Renal pelvis (tissue), 12 donors: Measurements from ENCODE around the gene FARP1. TPM values are rescaled to one million over a fixed set of nuclear protein-coding genes. Genes with fewer than 3 reads are reported as not detected.
A peak's percentile ranks its signal among the peaks of the same experiment; 100 is the strongest.

Experiments used
- DNase-seq: peaks from one replicate; pipeline ENCODE4 v3.0.0-alpha.2; 2013
- long read RNA-seq, 16 experiments: transcript quantifications; one replicate each; lab custom pipeline, GENCODE V29; 2026
- polyA plus RNA-seq, 3 donors: library from polyadenylated mRNA; unstranded; fragments of 120-200 nt; gene quantifications; one replicate each; pipeline ENCODE4 v1.2.1, GENCODE V29; 2013; ENCODE audit not compliant: insufficient read length in 3 of 3

Gene FARP1
- polyA plus RNA-seq, result 100 to 1,000 TPM; 249 to 303 (median 268) TPM
- long read RNA-seq, donor 1, full-length matches to known transcripts, result 14 of 26 reads
- long read RNA-seq, donor 1, partial matches to known transcripts, result 12 of 26 reads
- long read RNA-seq, donor 1, other reads (novel, unspliced or antisense), result 0 of 26 reads
- long read RNA-seq, donor 2, full-length matches to known transcripts, result 17 of 41 reads
- long read RNA-seq, donor 2, partial matches to known transcripts, result 24 of 41 reads
- long read RNA-seq, donor 2, other reads (novel, unspliced or antisense), result 0 of 41 reads
- long read RNA-seq, donor 3, full-length matches to known transcripts, result 11 of 138 reads
- long read RNA-seq, donor 3, partial matches to known transcripts, result 96 of 138 reads
- long read RNA-seq, donor 3, other reads (novel, unspliced or antisense), result 31 of 138 reads
- long read RNA-seq, donor 4, full-length matches to known transcripts, result 15 of 32 reads
- long read RNA-seq, donor 4, partial matches to known transcripts, result 17 of 32 reads
- long read RNA-seq, donor 4, other reads (novel, unspliced or antisense), result 0 of 32 reads
- long read RNA-seq, donor 5, full-length matches to known transcripts, result 7 of 22 reads
- long read RNA-seq, donor 5, partial matches to known transcripts, result 15 of 22 reads
- long read RNA-seq, donor 5, other reads (novel, unspliced or antisense), result 0 of 22 reads
- long read RNA-seq, donor 6, full-length matches to known transcripts, result 22 of 61 reads
- long read RNA-seq, donor 6, partial matches to known transcripts, result 39 of 61 reads
- long read RNA-seq, donor 6, other reads (novel, unspliced or antisense), result 0 of 61 reads
- long read RNA-seq, donor 7, full-length matches to known transcripts, result 24 of 230 reads
- long read RNA-seq, donor 7, partial matches to known transcripts, result 157 of 230 reads
- long read RNA-seq, donor 7, other reads (novel, unspliced or antisense), result 49 of 230 reads
- long read RNA-seq, donor 8, full-length matches to known transcripts, result 7 of 12 reads
- long read RNA-seq, donor 8, partial matches to known transcripts, result 5 of 12 reads
- long read RNA-seq, donor 8, other reads (novel, unspliced or antisense), result 0 of 12 reads
- long read RNA-seq, donor 9, full-length matches to known transcripts, result 14 of 52 reads
- long read RNA-seq, donor 9, partial matches to known transcripts, result 38 of 52 reads
- long read RNA-seq, donor 9, other reads (novel, unspliced or antisense), result 0 of 52 reads
- long read RNA-seq, donor 10, full-length matches to known transcripts, result 29 of 197 reads
- long read RNA-seq, donor 10, partial matches to known transcripts, result 138 of 197 reads
- long read RNA-seq, donor 10, other reads (novel, unspliced or antisense), result 30 of 197 reads
- long read RNA-seq, donor 11, full-length matches to known transcripts, result 10 of 37 reads
- long read RNA-seq, donor 11, partial matches to known transcripts, result 27 of 37 reads
- long read RNA-seq, donor 11, other reads (novel, unspliced or antisense), result 0 of 37 reads
- long read RNA-seq, donor 12, full-length matches to known transcripts, result 22 of 91 reads
- long read RNA-seq, donor 12, partial matches to known transcripts, result 69 of 91 reads
- long read RNA-seq, donor 12, other reads (novel, unspliced or antisense), result 0 of 91 reads
- long read RNA-seq, donor 13, full-length matches to known transcripts, result 7 of 32 reads
- long read RNA-seq, donor 13, partial matches to known transcripts, result 25 of 32 reads
- long read RNA-seq, donor 13, other reads (novel, unspliced or antisense), result 0 of 32 reads
- long read RNA-seq, donor 14, result 0 reads
- long read RNA-seq, donor 15, result 0 reads
- long read RNA-seq, donor 16, full-length matches to known transcripts, result 21 of 94 reads
- long read RNA-seq, donor 16, partial matches to known transcripts, result 73 of 94 reads
- long read RNA-seq, donor 16, other reads (novel, unspliced or antisense), result 0 of 94 reads

DNA sequence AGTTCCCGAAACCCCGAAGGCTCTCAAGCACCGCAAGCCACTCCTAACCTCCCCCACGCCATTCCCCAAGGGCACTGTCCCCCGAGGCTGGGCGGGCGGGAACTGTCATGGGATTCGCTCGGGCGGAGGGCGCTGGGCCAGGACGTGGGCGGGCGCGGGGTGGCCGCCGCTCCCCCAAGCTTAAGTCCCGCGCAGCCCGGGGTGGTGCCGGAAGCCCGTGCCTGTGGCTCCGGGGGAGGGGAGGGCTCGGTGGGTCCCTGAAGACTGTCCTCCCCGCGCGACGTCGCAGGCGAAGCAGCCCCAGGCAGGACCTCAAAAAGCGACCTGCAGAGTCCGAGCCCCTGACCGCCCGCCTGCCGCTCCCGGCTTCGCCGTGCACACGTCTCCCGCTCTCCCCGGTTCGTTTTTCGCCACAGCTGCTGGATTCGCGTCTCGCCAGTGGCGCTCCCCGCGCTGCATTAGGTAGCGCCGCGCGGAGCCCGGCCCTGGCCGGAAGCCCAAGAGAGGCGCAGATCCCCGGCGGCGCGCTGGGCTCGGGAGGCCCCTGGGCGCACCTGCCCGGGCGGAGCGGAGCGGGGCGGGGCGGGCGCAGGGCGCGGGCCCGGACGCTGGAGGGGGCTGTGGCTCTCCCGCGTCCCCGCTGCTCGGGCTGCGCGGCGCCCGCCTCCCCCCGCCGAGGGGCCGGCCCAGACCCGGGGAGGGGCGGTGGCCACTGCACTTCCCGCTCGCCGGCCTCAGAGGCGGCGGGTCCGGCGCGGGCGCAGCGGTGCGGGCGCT, at the start of gene FARP1:
Gene FARP1 (plus strand): TSS at position 715 of the 777 bp plus-strand sequence. CDS start 70,149 bp downstream, outside the sequence.
- DNase-seq, result peak; percentile 77

GRCh38 chr13:98094678-98095266, 48.1 kb upstream of the FARP1 start:
- DNase-seq, result no peak

GRCh38 chr13:98096059-98096458, 46.8 kb upstream of the FARP1 start:
- no peak for DNase-seq

DNA sequence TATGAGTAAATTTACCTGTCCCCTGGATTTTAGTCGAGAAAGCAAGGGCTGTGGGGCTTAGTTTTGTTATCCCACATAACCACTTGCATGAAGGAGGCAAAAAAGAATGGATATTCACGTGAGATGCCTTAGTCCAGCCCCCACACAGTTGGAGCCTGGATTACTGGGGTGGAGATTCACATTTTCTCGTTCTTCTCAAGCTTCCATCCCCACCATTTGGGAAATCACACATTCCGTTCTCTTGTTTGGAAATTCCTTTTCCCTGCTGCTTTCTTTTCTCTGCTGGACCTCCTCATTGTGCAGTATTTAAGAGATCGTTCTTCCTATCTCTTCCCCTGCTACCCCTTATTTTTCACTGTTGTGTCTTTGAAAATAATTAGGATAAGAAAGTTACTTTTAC, 45.1 kb upstream of the FARP1 start:
- DNase-seq, result no peak

DNA sequence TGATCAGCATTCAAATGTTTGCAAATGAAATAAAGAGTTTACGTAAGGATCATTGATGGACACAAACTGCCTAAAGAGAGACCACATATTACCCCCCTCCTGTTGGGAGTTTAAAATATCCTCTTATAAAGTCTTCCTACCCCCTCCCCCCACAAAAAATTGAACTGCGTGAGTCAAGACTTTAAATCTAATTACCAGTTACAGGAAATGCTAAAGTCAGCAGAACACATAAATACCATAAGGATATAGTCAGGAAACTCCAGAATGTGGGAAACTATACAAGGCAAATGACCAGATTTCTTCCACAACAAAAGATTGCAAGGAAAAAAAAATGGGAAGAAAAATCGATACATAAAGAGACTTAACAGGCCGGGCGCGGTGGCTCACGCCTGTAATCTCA, 44.4 kb upstream of the FARP1 start:
- DNase-seq, result peak; percentile 65

GRCh38 chr13:98099627-98100026, 43.3 kb upstream of the FARP1 start:
- DNase-seq, result no peak

GRCh38 chr13:98100481-98100880, 42.4 kb upstream of the FARP1 start:
- no peak for DNase-seq

- no peak for DNase-seq
These were observed 39.4 kb upstream of the FARP1 start for GRCh38 chr13:98103531-98103930.

DNA sequence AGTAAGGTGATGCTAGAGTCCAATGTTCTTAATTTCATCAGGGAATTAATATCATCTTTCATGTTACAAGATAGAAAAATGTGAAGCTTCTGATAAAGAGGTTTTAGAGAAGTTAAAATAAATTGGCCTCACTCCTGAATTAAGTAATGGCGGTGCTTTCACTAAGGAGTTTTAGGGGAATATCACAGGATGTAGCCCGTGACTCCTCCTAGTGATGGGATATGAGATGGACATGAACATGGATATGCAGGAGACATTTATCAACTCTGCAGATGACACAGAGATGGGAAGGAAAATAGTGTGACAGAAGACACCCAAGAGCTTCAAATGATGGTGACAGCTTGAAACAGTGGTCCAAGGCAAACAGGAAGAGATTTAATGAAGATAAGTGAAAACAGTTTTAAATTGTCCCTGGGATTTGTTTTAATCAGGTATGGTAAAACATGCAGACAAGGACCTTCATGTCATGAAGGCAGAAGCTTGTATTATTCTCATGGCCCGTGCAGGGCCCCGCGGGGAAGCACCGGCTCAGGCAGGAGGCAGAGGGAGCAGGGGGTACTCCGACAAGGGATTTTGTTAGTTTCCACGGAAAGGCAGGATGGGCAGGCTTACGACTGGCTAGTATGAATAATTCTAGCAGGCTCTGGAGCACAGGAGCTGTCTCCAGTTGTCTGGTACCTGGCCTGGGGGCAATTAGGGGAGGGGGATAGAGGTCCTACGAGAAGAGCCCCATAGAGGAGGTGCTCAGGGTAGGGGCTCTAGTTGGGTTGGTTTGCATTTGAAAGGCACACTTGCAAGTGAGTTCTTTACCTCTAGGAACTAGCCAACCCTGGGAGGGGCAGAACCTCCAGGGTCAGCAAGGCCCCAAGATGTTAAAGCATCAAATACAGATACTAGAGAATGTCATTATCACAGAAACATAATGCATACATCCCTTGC, 38.7 kb upstream of the FARP1 start:
- no peak for DNase-seq

- DNase-seq, result no peak
These were observed 37.0 kb upstream of the FARP1 start for GRCh38 chr13:98105929-98106336.

GRCh38 chr13:98108341-98108740, 34.6 kb upstream of the FARP1 start:
- DNase-seq, result no peak

GRCh38 chr13:98109226-98109853, 33.6 kb upstream of the FARP1 start:
- DNase-seq, result no peak

- no peak for DNase-seq
These were observed 32.1 kb upstream of the FARP1 start for GRCh38 chr13:98110749-98111148.

DNA sequence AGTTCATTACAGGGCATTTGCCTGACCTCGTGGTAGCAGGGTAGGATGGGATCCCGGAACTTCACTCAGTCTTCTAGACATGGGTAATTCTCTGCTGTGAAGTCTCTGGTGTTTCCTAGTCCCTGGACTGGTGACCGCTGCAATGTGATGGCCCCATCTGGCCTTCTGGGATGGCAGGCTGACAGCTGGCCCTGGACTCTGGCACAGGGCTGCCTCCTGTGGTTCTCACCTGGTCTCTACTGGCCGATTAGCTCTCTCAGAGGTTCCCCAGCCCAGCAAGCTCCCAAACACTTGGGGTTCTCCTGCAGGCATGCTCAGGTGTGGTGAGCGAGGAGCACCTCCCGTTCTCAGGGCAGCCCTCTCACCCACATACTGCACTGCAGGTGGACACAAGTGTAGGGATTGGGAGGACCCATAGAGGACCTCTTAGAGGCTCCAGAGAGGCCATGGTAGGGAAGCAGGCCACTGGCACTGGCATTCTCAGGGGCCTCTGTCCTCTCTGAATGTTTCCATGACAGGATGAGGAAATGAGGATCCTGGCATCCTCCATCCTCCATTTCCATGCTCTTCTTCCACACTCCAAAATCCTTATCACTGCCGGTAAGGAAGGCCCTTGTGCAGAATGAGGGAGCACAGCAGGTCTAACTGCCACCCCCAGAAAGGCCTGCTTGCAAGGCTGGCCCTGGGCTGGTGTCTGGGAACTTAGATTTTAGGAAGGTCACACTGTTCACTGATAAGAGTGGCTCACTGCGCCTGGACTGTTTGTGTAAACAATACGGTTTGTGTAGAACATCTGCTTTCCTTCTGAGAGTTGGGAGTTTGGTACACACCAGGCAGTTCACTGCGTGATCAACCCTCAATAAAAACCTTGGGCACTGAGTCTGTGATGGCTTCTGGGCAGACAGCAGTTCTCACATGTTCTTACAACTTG, 31.5 kb upstream of the FARP1 start:
- no peak for DNase-seq

DNA sequence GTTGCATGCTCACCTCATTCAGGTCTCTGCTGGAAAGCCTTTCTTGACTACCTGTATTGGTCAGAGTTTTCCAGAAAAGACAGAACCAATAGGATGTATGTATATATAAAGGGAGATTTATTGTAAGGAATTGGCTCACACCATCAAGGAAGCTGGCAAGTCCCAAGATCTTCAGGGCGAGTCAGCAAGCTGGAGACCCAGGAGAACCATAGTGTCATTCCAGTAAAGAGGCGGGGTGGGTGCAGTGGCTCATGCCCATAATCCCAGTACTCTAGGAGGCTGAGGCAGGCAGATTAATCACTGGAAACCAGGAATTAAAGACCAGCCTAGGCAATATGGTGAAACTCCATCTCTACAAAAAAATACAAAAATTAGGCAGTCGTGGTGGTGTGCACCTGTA, 30.4 kb upstream of the FARP1 start:
- no peak for DNase-seq

DNA sequence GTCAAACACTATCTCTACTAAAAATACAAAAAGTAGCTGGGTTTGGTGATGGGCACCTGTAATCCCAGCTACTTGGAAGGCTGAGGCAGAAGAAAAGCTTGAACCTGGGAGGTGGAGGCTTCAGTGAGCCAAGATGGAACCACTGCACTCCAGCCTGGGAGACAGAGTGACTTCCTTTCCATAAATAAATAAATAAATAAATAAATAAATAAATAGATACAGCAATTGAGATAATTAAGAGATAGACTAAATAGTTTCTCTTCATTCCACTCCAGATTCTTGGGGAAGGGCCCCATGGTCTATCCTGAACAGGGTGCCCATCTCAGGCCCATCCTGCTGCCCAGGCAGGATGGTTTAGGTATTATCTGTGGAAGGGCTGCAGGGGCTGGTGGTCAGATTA, 24.0 kb upstream of the FARP1 start:
- DNase-seq, result no peak

- DNase-seq, result no peak
These were observed 19.7 kb upstream of the FARP1 start for GRCh38 chr13:98123176-98123575.
